Cortex of kidney (tissue), 1 donor: ENCODE measurements around the gene C10orf90.

ENCODE experiments used
- DNase-seq: peaks from one replicate; lab custom pipeline; 2025; lab: John Stamatoyannopoulos, UW

Gene C10orf90

DNA sequence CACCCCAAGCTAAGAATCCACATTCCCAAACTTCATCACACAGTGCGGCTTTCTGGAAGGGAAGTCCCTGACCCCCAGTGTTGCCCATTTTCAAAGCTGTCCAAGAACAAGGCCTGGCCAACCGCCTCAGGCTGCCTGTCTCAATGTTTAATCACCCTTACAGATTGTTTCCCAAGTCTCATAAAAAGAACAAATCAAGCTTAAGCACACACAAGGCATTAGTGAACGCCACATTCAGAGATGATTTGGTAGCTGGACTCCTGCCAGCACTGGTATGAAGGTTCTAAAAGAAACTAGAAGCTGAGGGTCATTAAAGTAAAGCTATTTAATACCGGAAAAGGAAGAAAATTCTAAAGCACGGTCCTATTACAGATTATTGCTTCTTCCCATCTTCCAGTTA, 35.6 kb downstream of the C10orf90 start:
- no peak for DNase-seq

DNA sequence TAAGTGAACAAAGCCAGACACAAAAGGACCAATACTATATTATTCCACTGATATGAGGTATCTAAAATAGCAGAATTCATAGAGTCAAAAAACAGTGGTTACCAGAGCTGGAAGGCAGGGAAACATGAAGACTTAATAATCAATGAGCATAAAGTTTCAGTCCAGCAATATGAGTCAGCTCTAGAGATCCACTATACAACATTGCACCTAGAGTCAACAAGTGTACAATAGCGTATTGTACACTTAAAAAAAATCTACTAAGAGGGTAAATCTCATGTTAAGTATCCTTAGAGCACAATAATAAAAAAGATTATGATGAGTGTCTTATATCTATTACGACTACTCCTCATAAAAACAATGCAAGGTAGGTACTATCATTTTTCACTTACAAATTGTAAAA, 36.1 kb downstream of the C10orf90 start:
- no peak for DNase-seq

DNA sequence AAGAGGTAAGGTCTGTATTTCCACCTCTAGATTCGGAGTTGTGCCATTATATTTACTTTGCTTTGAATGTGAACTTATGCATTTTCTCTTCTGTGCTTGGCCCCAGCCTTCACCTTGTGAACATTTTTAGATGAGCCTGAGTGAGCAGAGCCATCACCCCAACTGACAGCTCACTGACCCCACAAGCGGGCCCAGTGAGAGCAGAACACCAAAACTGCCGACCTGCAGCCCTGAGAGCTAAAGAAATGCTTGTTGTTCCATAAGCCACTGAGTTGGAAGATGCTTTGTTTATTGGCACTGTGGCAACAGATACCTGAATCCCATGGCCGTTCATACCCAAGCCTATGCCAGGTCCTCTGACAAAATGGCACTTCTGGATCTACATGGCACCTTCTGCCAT, 37.8 kb downstream of the C10orf90 start:
- no peak for DNase-seq

DNA sequence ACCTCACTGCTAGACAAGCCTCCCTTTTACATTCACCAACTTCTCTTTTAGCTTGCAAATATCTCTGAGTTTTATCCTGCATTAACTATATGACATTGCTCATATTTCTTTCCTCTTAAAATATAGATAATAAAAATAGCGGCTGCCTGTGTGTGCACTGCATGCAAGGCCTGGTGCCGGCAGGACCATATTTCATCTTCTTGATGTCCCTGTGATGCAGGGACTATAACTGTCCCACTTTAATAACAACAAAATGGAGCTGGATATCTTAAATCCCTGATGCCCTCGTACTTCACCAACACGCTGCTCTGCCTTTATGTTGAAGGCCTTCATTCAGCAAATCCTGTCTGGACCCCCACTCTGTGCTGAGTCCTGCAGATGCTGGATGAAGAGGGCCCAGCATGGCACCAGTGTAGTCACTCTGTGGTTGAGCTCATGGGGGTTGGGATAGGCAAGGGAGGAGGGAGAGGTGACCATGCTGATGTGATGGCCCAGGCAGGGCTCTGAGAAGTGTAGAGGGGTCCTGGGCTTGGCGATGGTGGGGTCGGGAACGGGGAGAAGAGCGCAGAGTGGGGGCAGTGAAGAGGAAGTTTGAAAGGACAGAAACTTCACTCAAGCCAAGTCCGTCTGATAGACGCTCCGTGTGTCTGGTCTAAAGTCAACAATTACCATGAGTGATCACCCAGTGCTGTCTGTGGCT, 40.4 kb downstream of the C10orf90 start:
- no peak for DNase-seq

DNA sequence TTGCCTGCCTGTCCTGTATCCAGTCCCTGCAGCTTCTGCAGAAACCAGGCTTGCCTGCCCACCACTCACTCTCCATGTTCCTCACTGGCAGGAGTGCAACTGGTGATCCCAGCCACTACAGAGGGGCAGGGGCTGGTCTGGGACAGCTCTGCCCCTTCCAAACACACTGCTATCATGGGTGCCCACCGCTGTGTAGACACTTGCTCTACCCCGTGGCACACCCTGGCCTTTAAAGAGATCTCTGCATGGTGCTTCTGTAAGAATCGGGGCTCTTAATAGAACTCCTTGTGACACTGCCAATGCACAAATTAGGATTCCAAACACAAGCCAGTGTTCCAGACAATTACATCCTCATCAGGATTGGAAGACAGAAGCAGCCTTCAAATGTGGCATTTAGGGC, 41.7 kb downstream of the C10orf90 start:
- no peak for DNase-seq

DNA sequence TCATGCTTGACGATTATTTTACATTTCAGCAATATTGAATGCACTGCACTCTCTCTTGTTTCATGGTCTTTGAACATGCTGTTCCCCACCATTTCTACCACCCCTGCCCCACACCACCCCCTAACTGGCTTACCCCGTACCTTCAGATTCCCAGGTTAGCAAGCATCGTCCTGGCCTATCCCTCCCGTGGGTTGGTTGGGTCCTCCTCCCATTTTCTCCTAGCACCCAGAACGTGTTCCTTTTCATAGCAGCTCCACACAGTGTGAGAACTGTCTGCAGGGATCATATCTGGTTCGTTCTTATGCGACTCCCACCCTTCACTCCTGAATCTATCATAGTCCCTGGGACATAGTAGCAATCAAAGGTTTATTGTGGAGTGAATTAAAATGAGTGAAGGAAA, 48.6 kb downstream of the C10orf90 start:
- DNase-seq = no peak

DNA sequence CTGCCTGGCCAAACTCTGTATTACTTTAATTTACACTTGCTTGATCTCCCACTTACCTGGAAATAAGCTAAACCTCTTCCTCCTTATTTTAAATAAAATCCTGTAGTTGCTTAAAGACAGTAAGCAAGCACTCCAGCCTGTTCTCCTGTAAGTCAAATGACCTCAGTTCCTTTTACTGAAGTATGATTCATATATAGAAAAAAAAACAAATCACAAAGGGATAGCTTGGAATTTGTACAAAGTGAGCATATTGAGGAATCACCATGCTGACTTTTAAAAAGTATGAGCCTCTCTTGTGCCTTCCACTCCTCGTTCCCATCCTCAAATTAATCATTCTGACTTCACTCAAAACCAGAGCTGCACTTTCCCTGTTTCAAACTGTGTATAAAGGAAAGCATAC, 52.0 kb downstream of the C10orf90 start:
- DNase-seq = no peak

DNA sequence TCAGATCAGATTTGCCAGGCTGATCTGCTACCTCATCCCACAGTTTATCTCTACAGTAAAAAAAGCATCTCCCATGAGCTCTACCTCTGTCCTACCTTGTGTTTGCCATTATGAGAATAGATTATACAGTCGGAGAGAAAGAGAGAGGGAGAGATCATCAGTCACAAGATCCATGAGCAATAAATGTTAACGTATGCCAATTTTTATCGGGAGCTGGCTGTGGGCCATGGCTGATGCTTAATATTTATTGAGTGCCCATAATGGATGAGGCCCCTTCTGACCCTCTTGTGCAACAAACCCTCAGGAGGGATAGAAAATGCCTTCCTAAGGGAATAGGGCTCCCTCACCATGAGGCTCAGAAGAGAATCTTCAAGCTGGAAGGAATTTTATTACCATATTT, 52.8 kb downstream of the C10orf90 start:
- DNase-seq = no peak

DNA sequence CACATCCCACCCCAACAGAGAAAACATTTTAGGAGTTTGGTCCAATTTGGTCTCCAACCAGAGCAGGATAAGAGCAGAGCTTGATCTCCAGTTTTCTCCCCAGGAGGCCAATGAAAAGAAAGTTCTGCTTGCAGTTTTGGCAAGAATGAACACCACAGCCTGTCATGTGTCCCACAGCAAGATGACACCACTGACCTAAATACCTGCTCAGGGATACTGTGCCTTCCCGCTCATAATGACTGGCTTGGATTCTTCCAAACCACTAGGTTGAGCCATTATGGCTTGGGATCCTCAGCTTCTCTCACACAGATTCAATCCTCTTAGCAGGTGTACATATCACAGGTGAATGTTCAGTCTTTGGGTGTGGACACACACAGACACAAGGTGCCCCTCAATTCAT, 53.3 kb downstream of the C10orf90 start:
- DNase-seq = no peak

DNA sequence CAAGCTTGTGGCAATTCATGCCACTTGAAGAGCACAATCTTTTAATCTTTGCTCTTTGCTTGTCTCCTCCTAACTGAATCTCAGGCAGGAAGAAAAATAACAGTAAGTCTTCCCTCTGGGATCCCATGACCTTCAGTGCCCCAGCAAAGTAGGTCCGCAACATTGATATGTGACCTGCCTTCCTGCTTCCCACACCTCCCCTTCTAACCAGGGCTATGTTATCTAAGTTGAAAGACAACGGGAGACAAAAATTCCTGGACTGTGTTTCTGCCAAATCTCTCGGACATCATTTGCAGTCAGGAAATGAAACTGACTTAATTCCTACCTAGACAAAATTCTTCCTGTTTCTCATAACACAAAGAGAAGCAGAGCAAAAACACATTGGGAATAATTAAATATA, 53.8 kb downstream of the C10orf90 start:
- DNase-seq = no peak

DNA sequence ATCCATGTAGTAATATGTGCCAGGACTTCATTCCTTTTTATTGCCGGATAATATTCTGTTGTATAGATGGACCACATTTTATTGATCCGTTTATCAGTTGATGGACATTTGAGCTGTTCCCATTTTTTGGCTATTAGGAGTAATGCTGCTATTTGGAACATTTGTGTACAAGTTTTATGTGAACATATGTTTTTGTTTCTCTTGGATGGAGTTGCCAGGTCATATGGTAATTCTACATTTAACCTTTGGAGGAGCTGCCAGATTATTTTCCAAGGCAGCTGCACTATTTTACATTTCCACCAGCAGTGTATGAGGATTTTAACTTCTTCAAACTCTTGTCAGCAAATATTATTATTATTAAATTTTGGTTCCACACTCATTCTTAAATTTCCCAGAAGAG, 59.2 kb downstream of the C10orf90 start:
- DNase-seq = no peak

DNA sequence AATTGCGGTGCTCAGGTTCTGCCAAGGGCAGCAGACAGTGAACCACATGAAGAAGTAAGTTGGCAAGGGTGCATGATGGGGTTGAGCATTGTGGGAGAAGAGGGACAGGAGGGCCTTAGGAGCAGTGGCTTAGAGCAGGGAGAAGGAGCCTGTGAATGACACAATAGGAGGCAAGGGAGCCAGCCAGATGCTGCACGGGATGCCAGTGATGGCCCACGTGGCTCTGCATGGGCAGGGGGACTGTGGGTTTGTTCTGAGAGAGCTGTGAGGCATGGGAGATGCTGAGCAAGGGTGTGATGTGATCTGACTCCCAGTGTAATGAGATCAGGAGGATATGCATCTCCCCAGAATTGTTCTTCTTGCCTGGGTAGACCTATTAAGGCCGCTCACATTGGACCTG, 60.9 kb downstream of the C10orf90 start:
- DNase-seq = no peak

DNA sequence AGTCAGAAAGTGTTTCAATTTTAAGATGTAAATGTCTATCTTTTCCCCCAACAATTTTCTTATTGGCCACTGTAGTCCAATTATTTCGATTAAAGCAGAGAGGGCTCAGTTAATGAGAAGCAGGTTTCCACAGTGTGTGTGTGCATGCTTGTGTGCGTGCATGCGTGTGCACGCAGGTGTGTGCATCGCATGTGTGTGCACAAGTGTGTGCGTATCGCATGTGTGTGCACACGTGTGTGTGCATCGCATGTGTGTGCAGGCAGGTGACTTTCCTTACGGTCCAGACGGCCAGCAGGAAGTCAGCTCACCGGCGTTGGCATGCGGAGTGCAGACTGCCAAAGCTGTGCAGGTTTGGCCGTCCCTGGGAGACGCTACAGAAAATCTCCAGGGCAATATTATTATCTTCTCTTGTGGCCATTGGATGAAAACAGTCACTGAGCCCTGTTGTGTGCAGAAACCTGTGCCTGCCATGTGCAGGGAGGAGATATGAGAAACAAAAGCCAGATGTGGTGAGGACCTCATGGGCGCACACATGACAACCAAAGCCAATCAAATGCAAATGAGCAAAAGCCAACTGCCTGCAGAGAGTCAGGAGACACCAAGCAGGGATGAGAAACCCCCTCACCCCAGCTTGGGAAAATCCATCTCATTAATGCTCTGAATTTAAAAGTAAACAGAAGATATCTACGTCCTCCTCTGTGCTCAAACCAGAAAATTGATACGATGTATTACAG, 70.4 kb downstream of the C10orf90 start:
- DNase-seq = no peak

DNA sequence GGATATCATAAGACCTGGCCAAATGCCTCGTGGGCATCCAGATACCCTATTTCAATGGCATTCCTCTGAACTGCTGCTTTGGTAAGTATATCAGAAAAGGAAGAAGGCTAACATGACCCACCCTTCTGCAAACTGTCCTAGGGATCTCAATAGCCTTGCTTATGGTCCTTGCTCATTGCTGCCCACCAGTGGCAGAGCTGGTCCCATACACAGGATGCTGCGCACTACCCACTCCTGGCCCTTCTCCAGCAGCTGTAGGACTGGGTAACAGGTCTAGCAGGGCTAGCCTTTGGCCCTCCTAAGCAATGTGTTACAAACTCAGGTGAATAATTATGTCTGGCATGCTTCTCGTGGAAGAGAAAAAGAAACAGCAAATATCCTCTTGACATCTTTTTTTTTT, 72.5 kb downstream of the C10orf90 start:
- no peak for DNase-seq

DNA sequence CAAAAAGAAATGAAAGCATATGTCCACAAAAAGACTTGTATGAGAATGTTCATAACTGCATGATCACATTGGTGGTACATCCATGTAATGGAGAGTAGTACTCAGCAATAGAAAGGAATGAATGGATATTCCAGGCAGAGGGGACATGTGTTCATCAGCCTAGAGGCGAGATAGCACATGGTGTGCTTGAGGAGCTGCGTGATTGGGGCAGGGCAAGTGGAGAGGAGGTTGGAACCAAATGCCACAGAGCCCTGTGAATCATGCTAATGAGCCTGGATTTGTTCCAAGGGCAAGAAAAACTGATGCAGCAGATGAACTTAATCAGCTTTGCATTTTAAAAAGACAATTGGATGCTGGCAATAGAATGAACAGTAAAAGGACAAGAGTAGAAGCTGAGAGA, 73.3 kb downstream of the C10orf90 start:
- DNase-seq = no peak

DNA sequence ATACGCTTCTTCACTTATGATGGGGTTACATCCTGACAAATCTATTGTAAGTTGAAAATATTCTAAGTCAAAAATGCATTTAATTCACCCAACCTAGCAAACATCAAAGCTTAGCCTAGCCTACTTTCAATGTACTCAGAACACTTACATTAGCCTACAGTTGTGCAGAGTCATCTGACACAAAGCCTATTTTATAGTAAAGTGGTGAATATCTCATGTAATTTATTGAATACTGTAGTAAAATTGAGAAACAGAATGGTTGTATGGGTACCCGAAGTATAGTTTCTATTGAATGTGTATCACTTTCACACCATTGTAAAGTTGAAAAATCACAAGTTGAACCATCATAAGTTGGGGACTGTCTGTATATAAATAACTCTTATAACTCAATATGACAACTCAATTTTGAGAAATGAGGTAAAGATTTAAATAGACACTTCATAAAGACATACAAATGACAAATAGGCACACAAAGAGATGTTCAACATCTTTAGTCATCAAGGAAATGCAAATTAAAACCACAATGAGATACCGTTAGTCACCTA, 73.9 kb downstream of the C10orf90 start:
- no peak for DNase-seq

DNA sequence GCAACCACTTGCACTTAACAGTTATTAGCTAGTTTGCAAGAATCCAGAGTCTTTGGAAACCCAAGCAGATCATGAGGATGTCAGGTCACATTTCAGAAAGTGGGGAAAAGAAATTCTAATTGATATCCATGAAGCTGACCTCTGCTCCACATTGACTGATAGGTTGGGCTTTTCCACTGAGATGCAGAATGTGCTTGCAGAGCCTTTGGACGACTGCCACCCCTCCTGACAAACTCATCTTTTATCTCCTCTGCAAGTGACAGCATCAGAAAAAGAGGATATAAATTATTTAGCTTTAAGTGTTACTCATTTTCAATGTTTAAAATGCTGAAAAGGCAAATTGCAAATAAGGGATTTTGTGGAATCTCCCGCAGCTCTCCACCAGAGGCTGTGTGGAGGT, 75.3 kb downstream of the C10orf90 start:
- DNase-seq = no peak

DNA sequence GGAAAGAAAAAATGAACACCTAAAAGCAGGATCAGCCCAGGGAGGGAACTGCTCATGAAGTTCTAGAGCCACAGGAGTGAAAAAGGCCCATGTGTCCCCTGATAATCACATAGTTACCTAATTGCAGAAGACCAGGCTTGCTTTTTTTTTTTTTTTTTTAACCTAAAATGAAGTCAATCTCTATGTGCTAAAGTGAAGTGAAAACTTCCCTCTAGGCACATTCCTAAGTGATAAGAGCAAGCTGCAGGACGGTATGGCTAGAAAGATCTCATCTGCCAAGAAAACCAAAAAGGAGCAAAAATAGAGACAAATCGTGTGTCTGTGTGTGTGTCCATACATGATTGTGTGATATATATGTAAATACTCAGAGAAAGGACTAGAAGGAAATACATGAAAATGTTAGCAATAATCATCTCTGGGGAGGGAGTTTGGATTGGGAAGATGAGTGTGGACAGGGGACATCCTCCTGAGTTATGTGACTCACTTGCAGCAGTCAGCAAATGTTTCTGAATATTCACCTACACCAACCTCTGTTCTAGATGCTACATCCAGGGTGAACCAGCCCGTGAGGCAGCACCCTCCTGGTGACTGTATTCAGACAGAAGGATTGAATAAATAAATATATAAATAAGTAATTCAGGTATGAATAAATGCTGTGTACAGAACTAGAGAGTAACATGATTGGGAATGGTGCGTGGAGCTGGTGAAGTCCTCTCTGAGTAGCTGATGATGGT, 76.4 kb downstream of the C10orf90 start:
- no peak for DNase-seq

DNA sequence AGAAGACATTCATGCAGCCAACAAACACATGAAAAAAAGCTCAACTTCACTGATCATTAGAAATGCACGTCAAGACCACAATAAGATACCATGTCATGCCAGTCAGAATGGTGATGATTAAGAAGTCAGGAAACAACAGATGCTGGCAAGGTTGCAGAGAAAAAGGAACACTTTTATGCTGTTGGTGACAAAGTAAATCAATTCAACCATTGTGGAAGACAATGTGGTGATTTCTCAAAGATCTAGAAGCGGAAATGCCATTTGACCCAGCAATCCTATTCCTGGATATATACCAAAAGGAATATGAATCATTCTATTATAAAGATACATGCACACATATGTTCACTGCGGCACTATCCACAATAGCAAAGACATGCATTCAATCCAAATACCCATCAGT, 77.6 kb downstream of the C10orf90 start:
- no peak for DNase-seq

DNA sequence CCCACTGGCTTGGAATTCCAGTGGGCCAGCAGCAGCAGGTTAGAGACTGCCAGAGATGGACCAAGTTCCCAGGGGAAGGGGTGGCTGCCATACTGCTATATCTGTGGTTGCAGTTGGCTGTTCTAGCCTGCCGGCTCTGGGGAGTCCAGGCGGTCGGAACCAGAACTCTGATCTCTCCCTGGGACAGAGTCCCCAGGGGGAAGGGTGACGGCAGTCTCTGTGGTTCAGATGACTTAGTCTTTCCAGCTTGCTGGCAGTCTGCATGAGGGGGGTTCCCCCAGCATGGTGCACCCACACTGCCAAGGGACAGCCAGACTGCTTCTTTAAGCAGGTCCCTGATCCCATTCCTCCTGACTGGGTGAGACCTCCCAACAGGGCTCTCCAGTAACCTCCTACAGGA, 82.5 kb downstream of the C10orf90 start:
- DNase-seq = no peak

DNA sequence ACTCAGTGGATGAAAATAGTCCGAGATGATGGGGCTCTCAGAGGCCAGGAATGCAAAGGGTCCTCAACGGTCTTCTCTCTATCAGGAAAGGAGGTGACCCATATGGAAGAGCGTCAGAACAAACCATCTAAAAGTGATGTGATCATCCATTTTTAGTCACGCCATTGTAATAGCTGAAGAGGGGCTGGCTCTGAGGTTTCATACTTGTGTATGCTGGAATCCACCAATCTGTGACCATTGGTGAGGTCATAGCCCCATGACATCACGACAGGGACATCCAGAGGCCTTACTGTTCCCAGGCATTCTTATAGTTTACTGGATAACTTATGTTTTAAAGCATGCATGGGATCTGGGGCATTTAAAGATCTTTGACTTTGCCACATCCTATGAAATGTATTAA, 83.6 kb downstream of the C10orf90 start:
- DNase-seq = no peak

DNA sequence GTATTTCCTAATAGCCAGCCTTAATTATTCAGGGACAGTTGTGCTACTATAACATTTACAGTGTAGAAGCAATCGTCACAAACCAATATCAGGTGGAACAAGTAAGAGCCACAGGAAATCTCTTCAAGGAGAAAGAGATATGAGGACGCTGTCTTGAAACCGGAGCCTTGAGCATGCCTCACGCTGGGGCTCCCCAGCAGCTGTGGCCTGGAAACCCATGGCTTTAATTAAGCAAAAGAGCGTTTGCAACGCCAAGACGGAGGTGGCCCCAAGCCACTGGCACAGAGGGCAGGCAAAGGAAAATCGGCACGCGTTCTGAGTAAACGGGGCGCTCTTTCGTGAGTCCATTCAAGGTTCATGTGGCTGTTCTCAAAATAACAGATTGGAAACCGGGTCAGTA, 84.4 kb downstream of the C10orf90 start:
- no peak for DNase-seq
